Left colon (tissue), 2 donors: Measurements from ENCODE around the gene SHMT1. TPM values are rescaled to one million over a fixed set of nuclear protein-coding genes. Genes with fewer than 3 reads are reported as not detected.

Source experiments
- ATAC-seq: fragments of 200-7000 bp; cut with Tn5 transposase; one replicate; pipeline ENCODE4 v1.9.1; 2020; ENCODE audit warnings: mild to moderate bottlenecking, moderate library complexity
- DNase-seq, 2 donors: peaks; one replicate each; pipeline ENCODE4 v3.0.0-alpha.2; 2020
- intact Hi-C, 2 donors: fragments of 100-400 bp; cut with DNase I in 1 of 2; cut with micrococcal nuclease in 1 of 2; formaldehyde crosslinking; loops; one replicate each; pipeline versions ENCODE4 v1.11.2 to v1.14.0; 2022; cut with DNase I, micrococcal nuclease
- total RNA-seq, 2 donors: library from RNA; stranded (reverse); fragmentation: NEBNext Ultra II Directional; extraction: Animal tissue kit (Norgen Biotek cat#: 25700); gene quantifications; one replicate each; pipeline ENCODE4 v1.2.1, GENCODE V29; 2021
- donor health status: DM: no; HTN: no; CAD: no.
- donor health status: DM: yes; HTN: yes; CAD: no.

SHMT1 gene
- total RNA-seq, 2 donors from 2014 or later = 27.4 to 40.2 TPM

DNA sequence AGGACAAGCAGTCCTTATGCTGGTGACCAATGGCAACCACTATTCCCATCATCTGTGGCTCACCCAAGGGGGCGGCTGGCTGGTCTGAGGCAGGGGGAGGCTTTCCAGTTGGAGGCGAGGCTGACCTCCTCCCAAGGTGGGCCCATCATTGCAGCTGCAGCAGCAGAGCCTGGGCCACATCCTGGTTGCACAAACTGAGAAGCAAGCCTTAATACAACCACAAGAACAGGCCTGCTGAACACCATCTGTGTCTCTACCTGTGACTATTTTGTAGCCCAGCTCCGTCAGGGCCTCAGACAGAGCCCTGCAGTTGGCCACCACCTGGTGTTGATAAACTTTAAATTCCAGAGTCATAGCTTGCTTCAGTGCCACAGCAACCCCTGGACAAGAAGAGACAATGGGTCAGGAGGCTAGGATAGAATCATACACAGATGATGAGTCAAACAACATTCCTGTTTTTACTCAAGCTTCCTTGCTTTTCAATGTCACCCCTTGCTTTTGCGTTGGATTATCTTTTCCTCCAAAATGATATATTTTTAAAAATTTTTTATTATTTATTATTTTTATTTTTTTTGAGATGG lies 30.4 kb downstream of the SHMT1 start:
- DNase-seq = no peak
- no peak for ATAC-seq
- intact Hi-C loops = no loop called here

DNA sequence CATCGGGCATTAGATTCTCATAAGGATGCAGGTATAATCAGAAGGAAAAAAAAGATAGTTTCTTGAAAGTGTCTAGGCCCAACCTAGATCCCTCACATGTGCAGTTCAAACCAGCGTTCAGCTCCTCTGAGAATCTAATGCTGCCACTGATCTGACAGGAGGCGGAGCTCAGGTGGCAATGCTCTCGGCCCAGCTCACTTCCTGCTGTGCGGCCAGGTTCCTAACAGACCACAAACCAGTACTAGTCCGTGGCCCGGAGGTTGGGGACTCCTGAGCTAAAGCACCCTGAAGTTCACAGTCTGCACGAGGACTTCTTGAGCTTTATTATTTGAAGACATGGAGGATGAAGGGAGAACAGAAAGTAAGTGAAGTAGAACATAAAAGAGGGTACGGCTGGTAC lies 31.5 kb downstream of the SHMT1 start:
- ATAC-seq = no peak
- no peak for DNase-seq
- intact Hi-C loops = no loop called here

DNA sequence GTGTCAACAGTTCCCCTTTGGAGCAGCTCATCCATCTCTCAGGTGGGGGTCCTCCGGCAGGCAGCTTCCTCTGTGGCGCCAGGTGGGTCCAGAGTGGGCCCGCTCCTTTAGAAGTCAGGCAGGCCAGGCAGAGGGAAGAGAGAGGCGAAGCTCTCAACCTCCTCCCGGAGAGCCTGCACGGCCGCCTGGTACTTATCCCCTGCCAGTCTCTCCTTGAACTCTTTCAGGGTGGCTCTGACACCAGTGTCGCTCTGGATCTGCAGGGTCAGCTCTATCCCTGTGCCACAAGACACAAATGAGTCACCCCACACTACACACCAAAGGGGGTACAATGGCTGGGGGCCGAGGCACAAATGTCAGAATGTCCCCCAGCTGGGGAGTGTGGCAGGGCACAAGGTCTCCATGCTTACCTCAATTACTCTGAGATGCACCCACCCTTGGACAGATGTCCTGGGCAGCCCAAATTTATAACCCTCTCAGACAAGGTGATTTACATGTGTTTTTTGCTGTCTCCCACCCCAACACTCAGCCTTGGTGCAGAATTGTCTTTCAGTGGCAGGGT lies 34.6 kb downstream of the SHMT1 start:
- DNase-seq (no peak), ATAC-seq (no peak)
- intact Hi-C loops = no loop called here

DNA sequence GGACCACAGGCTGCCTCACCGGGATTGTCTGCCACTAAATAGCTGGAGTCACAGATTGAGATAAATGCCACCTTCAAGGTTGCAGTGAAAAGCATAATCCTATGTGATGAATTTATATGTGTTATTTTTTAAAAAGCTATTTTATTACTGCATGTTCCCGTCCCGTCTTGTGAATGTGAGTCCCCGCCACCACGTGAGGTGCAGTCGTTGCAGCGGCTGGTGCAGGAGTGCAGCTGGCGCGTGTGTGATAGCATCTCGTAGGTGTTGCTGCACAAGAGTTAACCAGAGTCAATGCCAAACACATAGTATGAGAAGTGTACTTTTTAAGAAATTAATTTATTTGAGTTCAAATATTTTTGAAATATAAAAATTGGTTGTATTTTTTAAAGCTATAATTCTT lies 35.8 kb downstream of the SHMT1 start:
- no peak for DNase-seq
- intact Hi-C loops = no loop called here
- no peak for ATAC-seq

DNA sequence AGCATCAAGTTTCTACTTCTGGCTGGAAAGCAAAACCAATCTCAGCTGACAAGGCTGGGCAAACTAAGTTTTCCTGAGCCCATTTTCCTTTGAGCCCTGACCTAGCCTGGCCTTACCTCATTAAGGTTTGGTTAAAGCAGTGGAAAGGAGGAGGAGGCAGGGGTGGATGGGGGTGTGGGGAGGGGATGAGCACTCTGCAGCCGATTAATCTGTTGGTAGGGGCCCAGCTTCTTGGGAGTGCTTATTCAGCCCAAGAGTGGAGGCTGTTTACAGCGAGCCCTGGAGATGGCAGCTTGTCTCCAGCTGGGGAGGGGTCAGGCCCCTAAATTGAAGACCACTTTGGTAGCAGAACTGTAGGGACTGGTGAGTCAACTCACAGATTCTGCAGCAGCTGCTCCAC lies 36.3 kb downstream of the SHMT1 start:
- no peak for ATAC-seq
- intact Hi-C loops = no loop called here
- no peak for DNase-seq

DNA sequence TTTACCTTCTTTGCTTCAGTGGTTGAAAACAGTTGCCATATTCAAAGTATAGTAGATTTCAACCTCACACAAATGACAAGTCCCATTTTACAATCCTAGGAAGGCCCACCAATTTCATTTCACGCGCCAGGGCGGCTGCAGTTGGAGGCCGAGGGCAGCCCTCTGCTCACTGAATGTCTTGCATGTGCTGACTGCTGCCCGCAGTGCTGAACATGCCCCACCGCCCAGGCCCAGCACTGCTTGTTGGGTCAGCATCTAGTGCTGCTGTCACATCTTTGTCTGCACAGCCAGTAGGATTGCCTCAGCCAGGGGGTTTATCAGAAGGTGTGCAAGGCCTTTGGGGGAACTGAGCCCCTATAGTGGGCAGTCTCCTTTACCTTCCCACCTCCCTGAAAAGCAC lies 36.8 kb downstream of the SHMT1 start:
- intact Hi-C loops = no loop called here
- DNase-seq (no peak), ATAC-seq (no peak)

DNA sequence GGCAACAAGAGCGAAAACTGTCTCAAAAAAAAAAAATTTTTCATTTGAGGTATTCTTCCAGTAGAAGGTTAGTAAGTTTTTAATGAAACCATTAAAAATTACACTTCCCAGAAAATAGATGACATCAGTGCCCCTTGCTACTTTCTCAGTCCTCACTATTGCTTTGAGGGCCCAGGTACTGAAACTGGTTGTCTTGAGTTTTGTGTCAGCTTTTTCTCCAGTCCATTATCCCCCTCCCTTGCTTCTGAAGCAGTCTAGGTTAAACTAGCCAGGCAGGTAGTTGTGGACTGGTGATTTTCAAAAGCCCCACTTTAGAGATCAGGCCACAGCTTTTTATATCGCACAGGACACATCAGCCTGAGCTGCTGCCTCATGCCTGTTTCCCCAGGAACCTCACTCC lies 37.3 kb downstream of the SHMT1 start:
- DNase-seq = no peak
- ATAC-seq = no peak
- intact Hi-C loops = no loop called here

DNA sequence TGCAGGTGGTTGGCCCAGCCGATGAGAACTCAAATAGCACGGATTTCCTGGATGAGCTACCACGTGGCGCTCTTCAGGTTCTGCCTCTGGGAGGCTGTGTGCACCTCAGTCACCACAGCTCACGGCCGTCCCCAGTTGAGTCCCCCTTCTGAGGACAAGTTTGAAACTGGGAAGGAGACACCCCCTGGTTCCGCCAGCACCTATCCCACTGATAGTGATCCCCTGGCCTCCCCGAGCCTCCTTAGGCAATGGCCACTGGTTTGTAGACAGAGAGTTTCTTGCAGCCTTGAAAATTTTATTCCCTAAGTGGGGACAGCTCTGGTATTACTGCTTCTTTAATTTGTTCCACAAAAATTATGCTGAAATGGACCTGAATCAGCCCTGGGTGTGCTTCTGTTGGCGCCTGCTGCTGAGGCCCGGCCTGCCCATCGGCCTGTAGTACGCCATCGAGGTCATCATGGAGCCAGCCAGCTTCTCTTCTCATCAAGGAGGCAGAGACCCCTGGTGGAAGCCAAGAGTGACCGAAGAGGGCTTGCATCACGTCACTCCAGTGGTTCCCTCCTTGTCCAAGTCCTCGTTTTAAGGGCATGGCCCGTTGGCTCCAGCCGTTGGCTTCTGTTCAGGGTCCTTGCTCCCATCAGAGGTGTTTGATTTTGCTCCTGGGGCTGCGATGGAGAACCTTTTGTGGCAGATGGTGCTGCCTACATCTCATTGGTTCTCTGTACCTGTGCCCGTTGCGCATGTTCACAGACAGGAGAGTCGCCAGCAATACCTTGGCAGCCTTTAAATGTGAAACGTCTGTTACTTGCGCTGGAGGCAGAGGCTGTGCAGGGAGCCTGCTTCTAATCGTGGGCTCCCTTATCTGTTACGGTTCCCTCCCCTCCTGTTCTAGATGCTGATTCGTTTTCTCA lies 39.0 kb downstream of the SHMT1 start:
- no peak for DNase-seq
- intact Hi-C loops = no loop called here
- no peak for ATAC-seq

DNA sequence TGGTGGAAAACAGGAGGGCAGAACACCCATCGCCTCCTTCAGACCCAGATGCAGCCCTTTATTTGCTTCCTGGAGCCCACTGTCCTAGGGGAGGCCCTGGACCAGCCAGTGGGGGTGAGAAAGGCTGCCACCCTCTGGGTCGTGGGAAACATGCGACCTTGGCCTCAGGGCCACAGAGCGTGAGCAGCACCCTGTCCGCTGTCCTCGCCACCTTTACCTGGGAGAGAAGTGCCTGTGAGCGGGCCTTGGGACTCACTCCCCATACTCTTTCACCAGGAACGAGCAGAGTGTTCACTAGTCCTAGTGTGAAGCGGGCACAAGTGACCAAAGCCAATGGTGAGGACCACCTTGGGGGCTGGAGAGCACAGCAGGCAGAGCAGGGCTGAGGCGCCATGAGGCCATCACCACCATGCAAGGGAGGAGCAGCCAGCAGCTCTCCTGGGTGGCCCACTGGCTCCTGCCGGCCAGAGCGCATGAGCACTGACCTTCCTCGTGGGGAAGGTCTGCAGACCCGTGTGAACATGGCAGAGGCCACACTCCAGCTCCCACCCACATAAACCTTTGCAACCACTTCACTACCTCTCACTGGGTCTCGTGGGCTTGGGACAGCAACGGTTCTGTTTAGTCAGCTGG lies 39.7 kb downstream of the SHMT1 start:
- no peak for ATAC-seq
- intact Hi-C loops = no loop called here
- DNase-seq = no peak

DNA sequence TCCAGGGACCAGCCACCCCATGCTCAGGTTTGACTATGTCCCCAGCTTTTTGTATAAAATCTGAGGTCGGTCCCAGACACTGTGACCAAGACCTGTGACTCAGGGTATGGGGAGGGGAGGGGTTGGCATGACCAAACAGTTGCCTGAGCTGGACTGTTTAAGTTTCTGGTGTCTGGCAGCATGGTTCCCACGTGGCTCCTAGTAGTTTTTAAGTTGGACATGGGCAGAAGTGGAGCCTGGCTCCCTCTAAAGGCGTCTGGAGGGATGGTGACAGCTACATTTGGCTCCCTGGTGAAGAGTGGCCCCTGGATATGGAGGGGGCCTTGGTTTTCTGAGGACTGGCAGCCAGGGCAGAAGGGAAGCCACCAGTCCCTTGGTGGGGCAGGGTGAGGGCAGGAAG lies 40.3 kb downstream of the SHMT1 start:
- ATAC-seq (no peak), DNase-seq (no peak)
- intact Hi-C loops = no loop called here

DNA sequence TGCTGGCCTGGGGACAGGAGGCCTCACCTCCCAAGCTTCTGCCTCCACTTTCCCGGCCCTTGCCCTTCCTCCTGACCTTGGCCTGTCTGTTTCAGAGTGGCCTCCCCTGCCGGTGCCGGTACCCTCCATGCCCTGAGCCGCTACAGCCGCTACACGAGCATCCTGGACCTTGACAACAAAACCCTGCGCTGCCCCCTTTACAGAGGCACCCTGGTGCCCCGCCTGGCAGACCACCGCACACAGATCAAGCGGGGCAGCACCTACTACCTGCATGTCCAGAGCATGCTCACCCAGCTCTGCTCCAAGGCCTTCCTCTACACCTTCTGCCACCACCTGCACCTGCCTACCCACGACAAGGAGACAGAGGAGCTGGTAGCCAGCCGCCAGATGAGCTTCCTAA lies 40.8 kb downstream of the SHMT1 start:
- intact Hi-C loops = no loop called here
- no peak for DNase-seq
- no peak for ATAC-seq

DNA sequence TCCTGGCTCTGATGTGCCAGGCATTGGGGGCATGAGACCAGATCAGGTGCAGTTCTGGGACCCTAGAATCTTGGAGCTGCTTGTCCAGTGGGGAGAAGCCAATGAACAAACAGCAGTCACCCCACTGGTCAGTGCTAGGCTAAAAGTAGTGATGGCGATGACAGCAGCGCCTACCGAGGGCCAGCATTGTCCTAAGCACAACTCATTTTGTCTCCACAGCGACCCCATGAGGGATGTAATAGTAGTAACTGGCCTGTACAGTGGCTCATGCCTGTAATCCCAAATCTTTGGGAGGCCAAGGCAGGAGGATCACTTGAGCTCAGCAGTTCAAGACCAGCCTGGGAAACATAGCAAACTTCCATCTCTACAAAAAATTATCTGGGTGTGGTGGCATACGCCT lies 42.0 kb downstream of the SHMT1 start:
- no peak for DNase-seq
- intact Hi-C loops = no loop called here
- ATAC-seq = no peak

DNA sequence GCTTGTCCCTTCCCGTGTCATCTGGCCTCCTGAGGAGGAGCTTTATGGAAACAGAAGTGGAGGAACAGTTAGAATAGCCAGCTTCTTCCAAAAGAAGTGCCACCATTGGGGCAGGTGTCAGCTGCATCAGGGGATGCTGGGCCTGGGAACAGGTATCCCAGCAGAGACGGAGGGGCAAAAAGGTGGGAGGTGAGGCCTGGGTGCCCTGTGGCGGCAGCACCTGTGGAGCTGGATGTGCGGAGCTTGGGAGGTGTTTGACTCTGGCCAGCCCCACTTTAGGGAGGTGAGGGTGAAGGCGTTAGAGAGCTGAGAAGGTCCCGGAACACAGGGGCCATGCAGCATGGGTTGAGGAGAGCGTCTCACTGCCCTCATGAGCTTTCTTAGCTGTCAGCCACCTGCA lies 43.0 kb downstream of the SHMT1 start:
- ATAC-seq (no peak), DNase-seq (no peak)
- intact Hi-C loops = no loop called here

DNA sequence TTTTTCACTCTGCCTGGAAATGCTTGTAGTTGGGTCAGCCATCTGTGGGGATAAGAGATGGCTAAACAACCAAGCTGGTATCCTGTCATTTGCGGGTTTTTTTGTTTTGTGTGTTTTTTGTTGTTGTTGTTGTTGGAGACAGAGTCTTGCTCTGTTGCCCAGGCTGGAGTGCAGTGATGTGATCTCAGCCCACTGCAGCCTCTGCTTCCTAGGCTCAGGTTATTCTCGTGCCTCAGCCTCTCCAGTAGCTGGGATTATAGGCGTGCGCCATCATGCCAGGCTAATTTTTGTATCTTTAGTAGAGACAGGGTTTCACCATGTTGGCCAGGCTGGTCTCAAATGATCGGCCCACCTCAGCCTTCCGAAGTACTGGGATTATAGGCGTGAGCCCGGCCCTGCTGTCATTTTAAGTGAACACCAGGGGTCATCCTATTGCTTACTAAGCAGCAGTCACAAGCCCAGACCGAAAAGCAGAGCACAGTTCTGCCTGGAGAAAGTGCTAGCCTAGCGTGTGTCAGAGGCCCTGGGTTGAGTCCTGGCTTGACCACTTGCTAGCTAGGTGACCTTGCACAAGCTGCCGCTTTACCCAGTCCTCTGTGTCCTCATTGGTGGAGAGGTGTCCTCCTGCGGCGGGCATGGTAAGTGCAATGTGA lies 43.6 kb downstream of the SHMT1 start:
- DNase-seq = peak in 1 of 2 donors; percentile 29

DNA sequence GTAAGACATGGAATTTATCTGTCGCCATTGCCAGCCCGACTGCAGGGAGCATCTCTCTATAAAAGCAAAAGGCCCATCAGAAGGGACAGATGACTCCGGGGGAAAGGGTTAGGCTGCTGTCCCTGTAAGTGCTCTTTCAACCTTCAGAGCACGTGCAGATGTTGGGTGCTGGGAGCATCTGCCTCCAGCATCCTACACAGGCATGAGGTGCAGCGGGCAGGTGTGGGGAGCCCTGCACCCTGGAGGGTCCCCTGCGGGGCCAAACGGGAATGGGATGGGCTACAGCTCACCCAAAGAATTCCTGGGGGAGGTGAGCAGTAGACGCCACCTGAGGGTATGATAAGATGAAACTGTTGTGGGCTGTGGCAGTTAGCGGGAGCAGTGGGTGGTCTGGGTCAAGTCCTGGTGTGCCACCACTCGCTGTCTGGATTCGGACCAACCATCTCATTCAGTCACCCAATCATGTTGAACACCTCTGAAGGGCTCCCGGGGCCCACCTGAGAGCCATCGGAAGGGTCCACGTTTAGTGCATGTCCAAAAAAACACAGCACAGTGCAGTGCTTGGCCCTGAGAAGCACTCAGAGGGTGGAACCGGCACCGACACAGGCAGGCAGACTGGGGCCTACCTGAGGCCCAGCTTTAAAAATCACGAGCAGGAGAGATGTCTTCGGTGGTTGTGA lies 44.4 kb downstream of the SHMT1 start:
- DNase-seq (no peak), ATAC-seq (no peak)
- intact Hi-C loops = no loop called here

More for the DNA sequence above, 43.6 kb downstream of the SHMT1 start:
- intact Hi-C loops = no loop called here
- ATAC-seq = no peak

DNA sequence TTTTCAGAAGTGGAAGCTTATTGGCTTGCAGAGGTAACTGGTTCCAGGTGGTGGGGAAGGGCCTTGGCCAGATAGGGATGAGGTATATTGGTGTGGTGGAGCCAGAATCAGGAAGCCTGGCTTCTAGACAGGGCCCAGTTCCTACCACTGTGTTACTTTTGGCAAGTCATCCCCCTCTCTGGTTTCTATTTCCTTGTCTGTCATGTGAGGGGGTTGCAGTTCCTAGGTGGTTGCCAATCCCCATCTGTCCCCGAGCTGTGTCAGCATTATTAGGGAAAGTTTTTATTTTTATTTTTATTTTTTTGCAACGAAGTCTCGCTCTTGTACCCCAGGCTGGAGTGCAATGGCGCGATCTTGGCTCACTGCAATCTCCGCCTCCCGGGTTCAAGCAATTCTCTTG lies 45.2 kb downstream of the SHMT1 start:
- intact Hi-C loops = no loop called here

DNA sequence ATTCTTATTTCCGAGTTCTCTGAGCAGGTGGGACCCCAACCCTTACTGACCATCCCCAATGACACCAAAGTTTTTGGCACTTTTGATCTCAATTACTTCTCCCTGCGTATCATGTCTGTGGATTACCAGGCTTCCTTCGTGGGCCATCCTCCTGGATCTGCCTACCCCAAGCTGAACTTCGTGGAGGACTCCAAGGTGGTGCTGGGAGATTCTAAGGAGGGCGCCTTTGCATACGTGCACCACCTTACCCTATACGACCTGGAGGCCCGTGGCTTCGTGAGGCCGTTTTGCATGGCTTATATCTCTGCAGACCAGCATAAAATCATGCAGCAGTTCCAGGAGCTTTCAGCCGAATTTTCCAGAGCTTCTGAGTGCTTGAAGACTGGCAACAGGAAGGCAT lies 47.4 kb downstream of the SHMT1 start:
- DNase-seq = no peak
- ATAC-seq = no peak
- intact Hi-C loops = no loop called here

More for the DNA sequence above, 45.2 kb downstream of the SHMT1 start:
- no peak for DNase-seq
- ATAC-seq = no peak

DNA sequence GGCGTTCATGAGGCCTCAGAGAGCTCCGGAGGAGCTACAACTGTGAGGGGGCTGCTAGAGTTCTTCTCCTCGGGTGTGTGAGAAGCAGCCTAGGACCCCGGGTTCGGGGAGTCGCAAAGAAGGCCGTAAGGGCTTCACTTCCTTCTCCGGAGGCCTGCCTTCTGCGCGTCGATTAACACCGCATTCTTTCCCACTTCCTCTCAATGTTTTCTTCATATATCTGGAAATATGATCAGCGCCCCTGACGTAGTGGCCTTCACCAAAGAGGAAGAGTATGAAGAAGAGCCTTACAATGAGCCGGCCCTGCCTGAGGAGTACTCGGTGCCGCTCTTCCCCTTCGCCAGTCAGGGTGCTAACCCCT lies 47.8 kb downstream of the SHMT1 start:
- DNase-seq (peak in 1 of 2 donors; percentile 34), ATAC-seq (peak; percentile 8)
- intact Hi-C loops = no loop called here
